Measurements from ENCODE around the gene OMP. TPM values are rescaled to one million over a fixed set of nuclear protein-coding genes. Genes with fewer than 3 reads are reported as not detected.
A peak's percentile ranks its signal among the peaks of the same experiment; 100 is the strongest.

The OMP gene
- total RNA-seq, 2 experiments from 2014 or later, result not detected

DNA sequence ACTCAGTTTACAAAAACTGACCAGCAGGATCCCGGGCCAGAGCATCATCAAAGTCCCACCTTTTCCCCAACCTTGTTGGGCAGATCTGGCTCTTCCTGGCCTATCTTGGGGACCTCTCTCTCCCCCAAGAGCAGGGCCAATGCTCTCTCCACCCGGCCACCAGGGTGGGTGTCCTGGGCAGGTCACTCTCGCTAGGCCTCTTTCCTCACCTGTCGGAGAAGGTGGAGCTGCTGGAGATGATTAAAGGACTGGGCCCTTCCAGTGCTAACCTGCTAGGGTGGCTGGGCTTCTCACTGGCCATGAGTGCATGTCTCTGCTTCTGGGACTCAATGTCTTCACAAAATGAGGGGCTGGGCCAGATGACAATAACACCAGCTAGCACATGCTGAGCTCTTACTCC, 38.8 kb upstream of the OMP start:
- ChIA-PET POLR2A (no interaction called here), CTCF (interaction anchor here (2.3 kb wide), 1 partner anchor 16 kb away, joined by 13 read pairs; no protein-coding TSS in a partner anchor)
- H3K4me3 Mint-ChIP-seq, result peak overlapping the region; percentile 92
- no peaks in the 10 kb centered on the region for H3K36me3 Mint-ChIP-seq (ENCODE audit: low read depth)
- H3K9me3 Mint-ChIP-seq, result no peaks in the 10 kb centered on the region
- Histone ChIP-seq H3K4me1 (ENCODE audit: insufficient read depth, low read length) (peaks cover 19% of the 10 kb centered on the region), H3K27ac (ENCODE audit: low read depth in 1 of 2, low read length in 2 of 2) (no peak overlapping the region), H3K4me3 (ENCODE audit: low read length) (no peak overlapping the region), H3K36me3 (ENCODE audit: insufficient read depth, low read length) (no peaks in the 10 kb centered on the region), H3K9me3 (ENCODE audit: control insufficient read depth in 1 of 2, insufficient read depth in 1 of 2, low read length in 2 of 2) (peaks cover 0 to 3% of the 10 kb centered on the region in 2 experiments), H3K27me3 (ENCODE audit: control insufficient read depth in 1 of 2, insufficient read depth in 2 of 2, low read length in 2 of 2) (no peaks in the 10 kb centered on the region)
- H3K27me3 Mint-ChIP-seq, result no peaks in the 10 kb centered on the region
- DNase-seq, result peak in 1 of 14 experiments; percentile 5
- TF ChIP-seq, protein P1, sequence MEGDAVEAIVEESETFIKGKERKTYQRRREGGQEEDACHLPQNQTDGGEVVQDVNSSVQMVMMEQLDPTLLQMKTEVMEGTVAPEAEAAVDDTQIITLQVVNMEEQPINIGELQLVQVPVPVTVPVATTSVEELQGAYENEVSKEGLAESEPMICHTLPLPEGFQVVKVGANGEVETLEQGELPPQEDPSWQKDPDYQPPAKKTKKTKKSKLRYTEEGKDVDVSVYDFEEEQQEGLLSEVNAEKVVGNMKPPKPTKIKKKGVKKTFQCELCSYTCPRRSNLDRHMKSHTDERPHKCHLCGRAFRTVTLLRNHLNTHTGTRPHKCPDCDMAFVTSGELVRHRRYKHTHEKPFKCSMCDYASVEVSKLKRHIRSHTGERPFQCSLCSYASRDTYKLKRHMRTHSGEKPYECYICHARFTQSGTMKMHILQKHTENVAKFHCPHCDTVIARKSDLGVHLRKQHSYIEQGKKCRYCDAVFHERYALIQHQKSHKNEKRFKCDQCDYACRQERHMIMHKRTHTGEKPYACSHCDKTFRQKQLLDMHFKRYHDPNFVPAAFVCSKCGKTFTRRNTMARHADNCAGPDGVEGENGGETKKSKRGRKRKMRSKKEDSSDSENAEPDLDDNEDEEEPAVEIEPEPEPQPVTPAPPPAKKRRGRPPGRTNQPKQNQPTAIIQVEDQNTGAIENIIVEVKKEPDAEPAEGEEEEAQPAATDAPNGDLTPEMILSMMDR (IDR thresholded peaks at IDR 0.05), result no peak
- ATAC-seq (ENCODE audit: poor library complexity), result no peak
- intact Hi-C loops (cut with DNase I, micrococcal nuclease), result loop anchor here in 1 of 2 experiments (1.0 to 10.0 kb wide), 3 partner anchors 27 to 1511 kb away; partner anchors contain the start of genes NARS2 and PAK1
- H3K4me1 Mint-ChIP-seq (ENCODE audit: low read depth), result peaks cover 12% of the 10 kb centered on the region
- H3K27ac Mint-ChIP-seq, result no peak overlapping the region

DNA sequence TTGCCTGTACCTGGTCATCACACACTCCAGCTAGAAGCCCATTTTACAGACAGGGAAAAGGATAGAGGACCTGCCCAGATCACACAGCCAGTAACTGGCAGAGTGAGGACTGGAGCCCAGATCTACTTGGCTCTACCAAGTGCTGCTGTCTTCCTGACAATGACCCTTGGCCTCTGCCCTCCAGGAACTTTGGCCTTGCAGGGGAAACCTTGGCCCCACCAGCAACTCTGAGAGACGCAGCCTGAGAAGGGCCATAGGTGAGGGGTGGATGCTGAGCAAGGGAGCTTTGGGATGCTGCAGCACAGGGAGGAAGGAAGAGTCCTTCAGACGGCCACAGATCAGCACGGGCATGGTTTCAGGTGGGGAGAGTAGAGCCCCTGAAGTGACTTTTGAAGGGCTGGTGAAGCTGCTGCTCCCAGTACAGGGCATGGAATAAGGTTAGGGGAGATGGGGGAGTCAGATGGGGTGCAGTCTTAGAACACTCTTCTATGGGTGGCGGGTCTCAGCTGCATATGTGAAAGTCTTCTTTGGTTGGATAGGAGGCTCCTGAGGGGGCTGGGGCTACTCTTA, 37.9 kb upstream of the OMP start:
- intact Hi-C loops (cut with DNase I, micrococcal nuclease), result loop anchor here in 1 of 2 experiments (10.0 kb wide), 2 partner anchors 410 to 1510 kb away; partner anchors contain the start of genes NARS2 and PAK1
- H3K4me1 ChIP-seq (ENCODE audit: insufficient read depth, low read length), result peaks cover 19% of the 10 kb centered on the region
- no peaks in the 10 kb centered on the region for H3K27me3 Mint-ChIP-seq
- H3K4me3 ChIP-seq (ENCODE audit: low read length), result no peak overlapping the region
- H3K4me1 Mint-ChIP-seq (ENCODE audit: low read depth), result peaks cover 16% of the 10 kb centered on the region
- H3K9me3 Mint-ChIP-seq, result no peaks in the 10 kb centered on the region
- TF ChIP-seq, protein P1 (IDR thresholded peaks at IDR 0.05), result no peak
- H3K36me3 Mint-ChIP-seq (ENCODE audit: low read depth), result no peaks in the 10 kb centered on the region
- peak overlapping the region; percentile 92 for H3K4me3 Mint-ChIP-seq
- ChIA-PET POLR2A (interaction anchor here (1.1 kb wide), 2 partner anchors 18 to 26 kb away, joined by 5 to 6 read pairs; no protein-coding TSS in a partner anchor), CTCF (interaction anchor here (1.3 to 2.5 kb wide), 3 partner anchors 16 to 26 kb away, joined by 8 to 14 read pairs (median 13); no protein-coding TSS in a partner anchor)
- no peak overlapping the region for H3K27ac ChIP-seq (ENCODE audit: low read depth in 1 of 2, low read length in 2 of 2)
- H3K9me3 ChIP-seq (ENCODE audit: control insufficient read depth in 1 of 2, insufficient read depth in 1 of 2, low read length in 2 of 2), result peaks cover 0 to 3% of the 10 kb centered on the region in 2 experiments
- no peaks in the 10 kb centered on the region for H3K27me3 ChIP-seq (ENCODE audit: control insufficient read depth in 1 of 2, insufficient read depth in 2 of 2, low read length in 2 of 2)
- H3K36me3 ChIP-seq (ENCODE audit: insufficient read depth, low read length), result no peaks in the 10 kb centered on the region
- ATAC-seq (ENCODE audit: poor library complexity) (no peak), DNase-seq (no peak)
- no peak overlapping the region for H3K27ac Mint-ChIP-seq

DNA sequence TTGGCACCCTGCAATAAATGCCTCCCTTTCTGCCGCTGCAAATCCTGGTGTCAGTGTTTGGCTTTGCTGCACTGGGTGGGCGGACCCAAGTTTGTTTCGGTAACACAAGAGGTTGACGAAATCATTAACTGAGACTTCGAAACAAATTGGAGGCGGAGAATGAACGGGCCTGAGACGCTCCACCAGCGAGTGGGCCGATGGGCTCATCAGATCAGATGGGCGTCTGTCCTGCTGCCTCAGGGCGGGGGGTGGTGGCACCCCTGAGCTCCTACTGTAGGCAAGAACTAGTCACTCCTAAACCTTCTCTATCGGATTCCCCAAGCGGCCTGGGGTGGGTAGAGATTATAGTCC, 36.8 kb upstream of the OMP start:
- Histone ChIP-seq H3K27me3 (ENCODE audit: control insufficient read depth in 1 of 2, insufficient read depth in 2 of 2, low read length in 2 of 2) (no peaks in the 10 kb centered on the region), H3K27ac (ENCODE audit: low read depth in 1 of 2, low read length in 2 of 2) (no peak overlapping the region), H3K4me1 (ENCODE audit: insufficient read depth, low read length) (peaks cover 19% of the 10 kb centered on the region), H3K36me3 (ENCODE audit: insufficient read depth, low read length) (no peaks in the 10 kb centered on the region), H3K9me3 (ENCODE audit: control insufficient read depth in 1 of 2, insufficient read depth in 1 of 2, low read length in 2 of 2) (peaks cover 0 to 3% of the 10 kb centered on the region in 2 experiments), H3K4me3 (ENCODE audit: low read length) (peak overlapping the region; percentile 69)
- Mint-ChIP-seq H3K36me3 (ENCODE audit: low read depth) (no peaks in the 10 kb centered on the region), H3K27ac (peak overlapping the region; percentile 71), H3K4me3 (peak overlapping the region; percentile 92), H3K27me3 (no peaks in the 10 kb centered on the region), H3K4me1 (ENCODE audit: low read depth) (peaks cover 16% of the 10 kb centered on the region), H3K9me3 (no peaks in the 10 kb centered on the region)
- TF ChIP-seq, protein P1 (IDR thresholded peaks at IDR 0.05), result no peak
- CTCF ChIA-PET, result interaction anchor here (1.3 to 2.5 kb wide), 2 partner anchors 18 to 25 kb away, joined by 8 to 14 read pairs; no protein-coding TSS in a partner anchor
- DNase-seq (peak in 2 of 14 experiments; percentile 25 to 26), ATAC-seq (ENCODE audit: poor library complexity) (no peak)
- intact Hi-C loops (cut with DNase I, micrococcal nuclease), result loop anchor here (1.0 to 10.0 kb wide), 4 partner anchors 19 to 1509 kb away; partner anchors contain the start of genes NARS2 (in 1 of the 2) and PAK1 (in 1 of the 2)
- POLR2A ChIA-PET, result interaction anchor here (1.1 kb wide), 2 partner anchors 17 to 25 kb away, joined by 5 to 6 read pairs; no protein-coding TSS in a partner anchor
